GM12864 (cell line): Measurements from ENCODE around the gene TNFRSF19.

ENCODE experiments used
- DNase-seq: peaks from one replicate; pipeline ENCODE4 v3.0.0-alpha.2; 2011; ENCODE audit warnings: low read depth
- H3K4me3 ChIP-seq: 2 replicates; pipeline ENCODE4 v1.5.1; 2011; ENCODE audit warnings: mild to moderate bottlenecking, low read depth, low read length, control low read depth
- TF ChIP-seq, protein P1 (sequence below): IDR thresholded peaks from 2 replicates; pipeline ENCODE4 v1.5.1; 2011; ENCODE audit warnings: low read depth, mild to moderate bottlenecking, moderate library complexity, low read length, control low read depth, inconsistent platforms; ENCODE audit errors: missing control alignments

TNFRSF19 gene

DNA sequence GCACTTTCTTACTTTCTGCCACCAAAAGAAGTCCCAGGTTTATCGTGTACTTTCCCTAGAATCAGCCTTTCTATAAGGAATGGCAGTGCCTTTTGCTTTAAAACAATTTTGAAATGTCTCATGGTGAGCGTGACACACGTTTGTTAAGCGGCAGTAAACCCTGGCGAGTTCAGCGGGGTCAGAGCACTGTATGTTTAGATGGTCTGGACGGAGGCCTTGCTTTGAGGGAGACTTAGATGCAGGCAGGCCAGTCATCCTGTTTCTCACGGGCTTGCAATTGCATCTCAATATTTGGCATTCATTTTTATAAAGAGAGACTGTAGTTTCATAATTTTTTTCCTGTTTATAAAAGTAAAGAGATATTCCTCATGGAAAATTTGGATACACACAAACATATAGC is 96.4 kb downstream of the TNFRSF19 start:
- no peak for DNase-seq

DNA sequence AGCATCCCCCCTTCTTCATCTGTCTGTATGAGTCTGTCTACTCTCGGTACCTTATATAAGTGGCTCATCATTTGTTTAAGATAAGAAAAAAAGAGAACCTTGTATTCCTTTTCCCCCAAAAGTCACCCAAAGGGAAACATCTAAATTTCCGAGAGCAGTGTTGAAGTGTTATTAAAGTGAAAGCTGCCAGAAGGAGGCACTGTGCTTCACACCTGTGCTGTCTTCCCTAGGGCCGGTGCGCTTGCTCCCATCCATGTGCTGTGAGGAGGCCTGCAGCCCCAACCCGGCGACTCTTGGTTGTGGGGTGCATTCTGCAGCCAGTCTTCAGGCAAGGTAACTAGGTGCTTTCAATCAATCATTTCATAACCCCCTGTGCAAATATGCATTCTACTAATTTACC is 97.5 kb downstream of the TNFRSF19 start:
- DNase-seq = no peak
- TF ChIP-seq, protein P1, sequence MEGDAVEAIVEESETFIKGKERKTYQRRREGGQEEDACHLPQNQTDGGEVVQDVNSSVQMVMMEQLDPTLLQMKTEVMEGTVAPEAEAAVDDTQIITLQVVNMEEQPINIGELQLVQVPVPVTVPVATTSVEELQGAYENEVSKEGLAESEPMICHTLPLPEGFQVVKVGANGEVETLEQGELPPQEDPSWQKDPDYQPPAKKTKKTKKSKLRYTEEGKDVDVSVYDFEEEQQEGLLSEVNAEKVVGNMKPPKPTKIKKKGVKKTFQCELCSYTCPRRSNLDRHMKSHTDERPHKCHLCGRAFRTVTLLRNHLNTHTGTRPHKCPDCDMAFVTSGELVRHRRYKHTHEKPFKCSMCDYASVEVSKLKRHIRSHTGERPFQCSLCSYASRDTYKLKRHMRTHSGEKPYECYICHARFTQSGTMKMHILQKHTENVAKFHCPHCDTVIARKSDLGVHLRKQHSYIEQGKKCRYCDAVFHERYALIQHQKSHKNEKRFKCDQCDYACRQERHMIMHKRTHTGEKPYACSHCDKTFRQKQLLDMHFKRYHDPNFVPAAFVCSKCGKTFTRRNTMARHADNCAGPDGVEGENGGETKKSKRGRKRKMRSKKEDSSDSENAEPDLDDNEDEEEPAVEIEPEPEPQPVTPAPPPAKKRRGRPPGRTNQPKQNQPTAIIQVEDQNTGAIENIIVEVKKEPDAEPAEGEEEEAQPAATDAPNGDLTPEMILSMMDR = no peak
- H3K4me3 ChIP-seq = no peak overlapping the region

More for the DNA sequence above, 96.4 kb downstream of the TNFRSF19 start:
- TF ChIP-seq, protein P1 = no peak
- no peak overlapping the region for H3K4me3 ChIP-seq

DNA sequence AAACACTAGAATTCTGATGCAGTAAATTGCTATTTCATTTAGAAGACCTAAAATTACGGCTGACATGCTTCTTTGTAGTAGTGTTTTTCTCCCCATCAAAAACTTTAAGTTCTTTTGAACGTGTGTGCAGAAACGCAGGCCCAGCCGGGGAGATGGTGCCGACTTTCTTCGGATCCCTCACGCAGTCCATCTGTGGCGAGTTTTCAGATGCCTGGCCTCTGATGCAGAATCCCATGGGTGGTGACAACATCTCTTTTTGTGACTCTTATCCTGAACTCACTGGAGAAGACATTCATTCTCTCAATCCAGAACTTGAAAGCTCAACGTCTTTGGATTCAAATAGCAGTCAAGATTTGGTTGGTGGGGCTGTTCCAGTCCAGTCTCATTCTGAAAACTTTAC is 98.3 kb downstream of the TNFRSF19 start:
- no peak overlapping the region for H3K4me3 ChIP-seq
- DNase-seq = no peak
- TF ChIP-seq, protein P1 = no peak

DNA sequence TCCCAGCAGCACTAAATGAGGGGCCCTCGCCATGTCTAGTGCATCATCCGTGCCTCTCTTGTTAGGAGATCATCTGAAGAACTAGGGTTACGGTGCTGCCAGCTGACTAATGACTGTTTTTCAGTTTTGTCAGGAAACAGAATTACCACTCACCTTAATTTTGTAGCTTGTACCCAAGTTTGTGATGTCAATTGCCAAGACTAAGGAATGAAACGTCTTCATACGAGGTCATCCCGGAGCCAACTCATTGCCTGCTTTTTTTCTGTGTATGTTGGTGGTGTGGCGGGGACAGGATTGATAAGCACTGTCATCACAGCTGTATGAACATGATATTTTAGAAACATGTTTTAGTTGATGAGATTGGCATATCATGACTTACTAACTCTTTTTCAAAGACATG is 100.6 kb downstream of the TNFRSF19 start:
- DNase-seq = no peak
- TF ChIP-seq, protein P1 = no peak
- no peak overlapping the region for H3K4me3 ChIP-seq

DNA sequence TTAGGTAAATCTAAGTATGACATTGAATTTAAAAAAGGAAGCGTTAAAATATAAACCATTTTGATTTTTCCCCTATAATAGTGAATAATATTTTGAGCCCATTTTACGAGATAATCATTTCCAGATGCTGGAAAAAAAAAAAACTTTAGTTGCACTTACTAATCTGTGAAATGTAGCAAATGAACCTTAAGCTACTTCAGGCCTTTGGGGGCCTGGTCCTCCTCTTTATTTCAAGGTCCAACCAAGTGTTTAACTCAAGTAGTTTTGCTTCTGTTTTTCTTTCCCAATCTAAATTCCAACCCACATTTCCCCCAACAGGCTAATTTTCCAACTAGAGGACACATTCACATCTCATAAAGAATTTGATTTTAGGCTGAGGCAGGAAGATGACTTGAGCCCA is 101.2 kb downstream of the TNFRSF19 start:
- DNase-seq = no peak
- H3K4me3 ChIP-seq = no peak overlapping the region
- TF ChIP-seq, protein P1 = no peak

DNA sequence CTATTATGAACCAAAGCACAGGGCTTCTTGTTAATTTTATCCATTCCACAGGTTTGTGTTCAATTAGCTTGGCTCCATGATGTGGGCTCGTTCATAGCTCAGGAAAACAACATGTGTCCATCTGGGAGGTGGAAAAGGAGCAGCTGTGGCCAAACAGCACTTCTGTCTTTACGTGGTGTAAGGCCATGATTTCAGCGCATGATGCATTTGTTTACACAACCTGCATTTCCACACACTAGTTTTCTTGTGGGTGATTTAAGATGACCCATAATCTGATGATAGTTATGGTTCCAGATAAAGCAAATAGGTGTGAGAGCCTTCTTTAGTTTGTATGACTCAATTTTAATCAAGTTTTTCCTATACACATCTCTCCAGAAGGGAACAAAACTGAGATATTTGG is 101.7 kb downstream of the TNFRSF19 start:
- no peak overlapping the region for H3K4me3 ChIP-seq

DNA sequence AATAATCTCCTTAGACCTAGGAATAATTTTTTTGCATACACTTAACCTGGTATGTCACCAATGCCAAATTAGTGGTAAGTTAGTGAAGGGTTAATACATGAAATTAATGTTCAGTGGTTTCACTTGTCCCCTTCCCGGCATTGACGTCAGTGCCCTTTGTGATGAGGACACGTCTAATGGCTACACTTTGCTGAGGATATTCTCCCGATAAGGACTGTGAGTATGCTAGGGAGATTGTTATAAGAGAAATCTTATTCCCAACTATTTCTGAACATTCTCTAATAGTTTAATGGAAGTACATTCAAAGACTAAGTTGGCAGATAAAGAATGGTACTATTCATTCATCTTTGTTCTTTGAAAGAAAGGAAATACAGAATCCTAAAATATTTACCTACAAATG is 102.4 kb downstream of the TNFRSF19 start:
- TF ChIP-seq, protein P1 = no peak
- no peak overlapping the region for H3K4me3 ChIP-seq
- DNase-seq = no peak

More for the DNA sequence above, 101.7 kb downstream of the TNFRSF19 start:
- TF ChIP-seq, protein P1 = no peak
- no peak for DNase-seq
